ENCODE results near the gene ETNPPL.

Gene ETNPPL

DNA sequence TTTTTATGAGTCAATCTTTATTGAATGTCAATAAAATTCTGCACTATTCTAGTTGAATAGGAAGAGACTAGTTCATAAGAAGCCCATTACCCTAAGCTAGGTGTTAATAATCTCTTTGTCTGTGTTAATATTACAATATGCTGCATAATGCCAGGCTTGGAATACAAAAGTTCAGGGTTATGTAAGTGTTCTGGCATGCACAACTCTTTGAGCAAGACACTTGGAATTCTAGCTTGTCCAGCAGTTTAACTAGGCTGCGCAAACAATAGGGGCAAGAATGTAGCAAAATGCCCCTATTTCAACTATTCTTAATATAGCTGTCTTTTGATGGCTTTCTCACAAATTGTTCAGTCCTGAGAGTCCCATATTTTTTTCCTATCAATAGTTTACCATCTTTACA lies 31.3 kb upstream of the ETNPPL start:
- H3K27ac ChIP-seq, result no peak overlapping the region
- TF ChIP-seq ZFX (IDR thresholded peaks at IDR 0.05) (no peak), CTCF (conservative IDR thresholded peaks at IDR 0.05) (no peak)

GRCh38 chr4:108793415-108793814 lies 30.6 kb upstream of the ETNPPL start:
- H3K27ac ChIP-seq, result no peak overlapping the region
- TF ChIP-seq CTCF (conservative IDR thresholded peaks at IDR 0.05), result no peak
- TF ChIP-seq ZFX (IDR thresholded peaks at IDR 0.05), result no peak

DNA sequence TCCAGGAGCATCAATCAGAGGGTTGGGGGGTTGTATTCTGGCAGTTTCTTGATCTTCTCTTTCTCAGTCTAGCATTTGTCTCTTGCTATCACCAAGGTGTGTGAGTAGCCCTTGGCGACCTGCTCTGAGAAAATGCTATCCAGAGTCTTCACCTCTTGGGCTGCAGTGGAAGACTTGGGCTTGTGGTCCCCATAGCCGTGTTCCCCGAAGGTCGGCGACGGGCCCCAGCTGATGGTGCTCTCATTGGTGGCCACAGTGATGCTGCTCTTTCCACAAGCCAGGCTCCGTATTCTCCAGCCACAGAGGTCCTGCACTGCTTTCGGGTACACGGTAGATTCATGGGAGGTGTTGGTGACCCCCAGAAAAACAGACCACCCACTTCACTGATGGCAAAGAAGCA lies 25.9 kb upstream of the ETNPPL start:
- TF ChIP-seq CTCF (conservative IDR thresholded peaks at IDR 0.05), result no peak
- no peak for TF ChIP-seq ZFX (IDR thresholded peaks at IDR 0.05)
- no peak overlapping the region for H3K27ac ChIP-seq

GRCh38 chr4:108787724-108788123 lies 24.9 kb upstream of the ETNPPL start:
- H3K27ac ChIP-seq, result no peak overlapping the region
- TF ChIP-seq CTCF (conservative IDR thresholded peaks at IDR 0.05), result no peak

- TF ChIP-seq CTCF (conservative IDR thresholded peaks at IDR 0.05), result no peak
- TF ChIP-seq ZFX (IDR thresholded peaks at IDR 0.05), result no peak
These were observed 24.3 kb upstream of the ETNPPL start for GRCh38 chr4:108787106-108787505.

GRCh38 chr4:108786351-108786750 lies 23.5 kb upstream of the ETNPPL start:
- no peak overlapping the region for H3K27ac ChIP-seq
- TF ChIP-seq CTCF (conservative IDR thresholded peaks at IDR 0.05), result no peak
- no peak for TF ChIP-seq ZFX (IDR thresholded peaks at IDR 0.05)

More at GRCh38 chr4:108787106-108787505, 24.3 kb upstream of the ETNPPL start:
- no peak overlapping the region for H3K27ac ChIP-seq

DNA sequence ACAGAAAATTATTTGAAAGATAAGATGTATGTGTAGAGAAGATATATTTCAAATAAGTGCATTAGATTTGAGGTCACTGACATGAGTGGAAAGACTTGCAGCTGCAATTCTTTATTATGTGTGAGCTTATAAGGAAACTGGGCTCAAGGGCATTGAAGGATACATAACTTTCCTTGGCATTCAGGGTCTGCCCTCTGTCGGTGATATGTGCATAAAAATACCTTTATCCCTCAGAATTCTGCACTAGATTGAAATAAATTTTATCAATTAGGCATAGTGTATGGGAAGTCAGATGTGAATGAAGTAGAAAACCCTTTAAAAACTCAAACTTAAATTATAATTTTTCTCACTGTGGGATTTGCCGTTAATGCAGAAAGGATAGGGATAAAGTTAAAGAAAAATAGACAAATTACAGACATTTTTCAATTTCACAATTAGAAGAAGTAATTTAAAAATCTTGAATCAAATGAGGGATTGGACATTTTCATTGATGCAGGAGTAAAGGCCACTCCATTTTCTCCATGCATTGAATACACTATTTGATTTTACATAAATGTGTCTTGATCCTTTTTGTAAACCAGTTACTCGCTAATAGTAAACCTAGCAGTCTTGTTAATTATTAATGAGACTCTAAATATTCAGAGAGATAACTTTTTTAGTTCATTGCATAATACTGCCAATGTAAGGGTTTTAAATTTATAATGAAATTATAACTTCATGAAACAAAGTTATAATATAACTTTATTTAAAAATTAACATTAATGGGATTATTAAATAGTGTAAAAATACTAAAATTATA lies 21.0 kb upstream of the ETNPPL start:
- TF ChIP-seq ZFX (IDR thresholded peaks at IDR 0.05) (no peak), CTCF (conservative IDR thresholded peaks at IDR 0.05) (peak; percentile 67)

More for the DNA sequence above, 21.0 kb upstream of the ETNPPL start:
- no peak overlapping the region for H3K27ac ChIP-seq
